IPS DF 6.9 (cell line): ENCODE data around the gene ZCCHC7.
A peak's percentile ranks its signal among the peaks of the same experiment; 100 is the strongest.

Experiments
- DNase-seq: peaks from one replicate; pipeline ENCODE4 v3.0.0-alpha.2; 2013; ENCODE audit warnings: low read depth, low spot score
- H3K27ac ChIP-seq: one replicate; pipeline ENCODE4 v1.5.1; 2013; ENCODE audit warnings: low read length, control low read depth
- H3K27me3 ChIP-seq: 2 replicates; pipeline ENCODE4 v1.6.1; 2013; ENCODE audit warnings: mild to moderate bottlenecking, low read length; ENCODE audit not compliant: control insufficient read depth, insufficient read depth
- H3K36me3 ChIP-seq: 2 replicates; pipeline ENCODE4 v1.6.1; 2013; ENCODE audit warnings: low read length; ENCODE audit not compliant: control insufficient read depth, insufficient read depth
- H3K4me1 ChIP-seq: 2 replicates; pipeline ENCODE4 v1.6.1; 2013; ENCODE audit warnings: low read length; ENCODE audit not compliant: control insufficient read depth, insufficient read depth
- H3K4me3 ChIP-seq: 2 replicates; pipeline ENCODE4 v1.5.1; 2013; ENCODE audit warnings: mild to moderate bottlenecking, low read length
- H3K9me3 ChIP-seq: 2 replicates; pipeline ENCODE4 v1.6.1; 2013; ENCODE audit warnings: low read length, inconsistent platforms; ENCODE audit not compliant: control insufficient read depth, insufficient read depth
- WGBS: extraction: QIAGEN DNeasy Blood & Tissue Kit; methylation state at CpG from one replicate; pipeline ENCODE4 v1.1.7; 2013; ENCODE audit warnings: mixed read lengths, missing lambda C conversion rate; ENCODE audit not compliant: insufficient read length, insufficient coverage; 5-methylcytosine and 5-hydroxymethylcytosine counted together

ZCCHC7 gene

GRCh38 chr9:37348917-37349316, 228.5 kb downstream of the ZCCHC7 start:
- WGBS: no CpG with 5 or more reads among the region's 3 CpGs
- no peaks in the 10 kb centered on the region for H3K36me3 ChIP-seq

GRCh38 chr9:37350486-37351190, 230.3 kb downstream of the ZCCHC7 start:
- Histone ChIP-seq H3K27me3 (no peaks in the 10 kb centered on the region), H3K27ac (no peak overlapping the region), H3K9me3 (no peaks in the 10 kb centered on the region), H3K36me3 (no peaks in the 10 kb centered on the region), H3K4me1 (no peaks in the 10 kb centered on the region), H3K4me3 (no peak overlapping the region)
- WGBS: no CpG with 5 or more reads among the region's 2 CpGs
- no peak for DNase-seq

More at GRCh38 chr9:37348917-37349316, 228.5 kb downstream of the ZCCHC7 start:
- Histone ChIP-seq H3K9me3 (no peaks in the 10 kb centered on the region), H3K4me3 (no peak overlapping the region), H3K27ac (no peak overlapping the region), H3K27me3 (no peaks in the 10 kb centered on the region), H3K4me1 (no peaks in the 10 kb centered on the region)
- no peak for DNase-seq

- H3K9me3 ChIP-seq: no peaks in the 10 kb centered on the region
- no peaks in the 10 kb centered on the region for H3K27me3 ChIP-seq
- H3K4me3 ChIP-seq: no peak overlapping the region
- no peaks in the 10 kb centered on the region for H3K4me1 ChIP-seq
- no peak overlapping the region for H3K27ac ChIP-seq
- no CpG with 5 or more reads among the region's 2 CpGs for WGBS
- no peaks in the 10 kb centered on the region for H3K36me3 ChIP-seq
- no peak for DNase-seq
Observed at GRCh38 chr9:37353791-37354190, 233.4 kb downstream of the ZCCHC7 start.

- Histone ChIP-seq H3K4me3 (no peak overlapping the region), H3K36me3 (no peaks in the 10 kb centered on the region), H3K27me3 (no peaks in the 10 kb centered on the region), H3K4me1 (no peaks in the 10 kb centered on the region), H3K9me3 (no peaks in the 10 kb centered on the region), H3K27ac (no peak overlapping the region)
- DNase-seq: no peak
- WGBS: no CpG with 5 or more reads among the region's 4 CpGs
Observed at GRCh38 chr9:37362430-37362829, 242.1 kb downstream of the ZCCHC7 start.

- Histone ChIP-seq H3K9me3 (no peaks in the 10 kb centered on the region), H3K4me1 (no peaks in the 10 kb centered on the region), H3K4me3 (no peak overlapping the region), H3K36me3 (no peaks in the 10 kb centered on the region), H3K27me3 (no peaks in the 10 kb centered on the region), H3K27ac (no peak overlapping the region)
- no CpG with 5 or more reads among the region's 4 CpGs for WGBS
- no peak for DNase-seq
Observed at GRCh38 chr9:37363124-37363523, 242.8 kb downstream of the ZCCHC7 start.

- H3K9me3 ChIP-seq: no peaks in the 10 kb centered on the region
- DNase-seq: no peak
- no peaks in the 10 kb centered on the region for H3K36me3 ChIP-seq
- no CpG with 5 or more reads among the region's 4 CpGs for WGBS
- H3K27ac ChIP-seq: no peak overlapping the region
- H3K4me3 ChIP-seq: no peak overlapping the region
- no peaks in the 10 kb centered on the region for H3K4me1 ChIP-seq
- no peaks in the 10 kb centered on the region for H3K27me3 ChIP-seq
Observed at GRCh38 chr9:37364136-37364535, 243.8 kb downstream of the ZCCHC7 start.

GRCh38 chr9:37364751-37365360, 244.5 kb downstream of the ZCCHC7 start:
- WGBS: no CpG with 5 or more reads among the region's 4 CpGs
- Histone ChIP-seq H3K27me3 (no peaks in the 10 kb centered on the region), H3K27ac (no peak overlapping the region), H3K9me3 (no peaks in the 10 kb centered on the region), H3K36me3 (no peaks in the 10 kb centered on the region), H3K4me3 (no peak overlapping the region), H3K4me1 (no peaks in the 10 kb centered on the region)
- DNase-seq: peak; percentile 11

- Histone ChIP-seq H3K9me3 (no peaks in the 10 kb centered on the region), H3K27ac (no peak overlapping the region), H3K27me3 (no peaks in the 10 kb centered on the region), H3K4me3 (no peak overlapping the region), H3K36me3 (no peaks in the 10 kb centered on the region), H3K4me1 (no peaks in the 10 kb centered on the region)
- WGBS: no CpG with 5 or more reads among the region's 5 CpGs
- DNase-seq: no peak
Observed at GRCh38 chr9:37369671-37370070, 249.3 kb downstream of the ZCCHC7 start.

GRCh38 chr9:37370282-37370681, 249.9 kb downstream of the ZCCHC7 start:
- H3K4me1 ChIP-seq: no peaks in the 10 kb centered on the region
- no peak overlapping the region for H3K27ac ChIP-seq
- no peaks in the 10 kb centered on the region for H3K36me3 ChIP-seq
- no peak overlapping the region for H3K4me3 ChIP-seq
- no peaks in the 10 kb centered on the region for H3K27me3 ChIP-seq
- no peak for DNase-seq
- WGBS: no CpG with 5 or more reads among the region's 6 CpGs
- H3K9me3 ChIP-seq: no peaks in the 10 kb centered on the region

GRCh38 chr9:37370968-37371563, 250.7 kb downstream of the ZCCHC7 start:
- WGBS: no CpG with 5 or more reads among the region's 5 CpGs
- Histone ChIP-seq H3K4me3 (no peak overlapping the region), H3K36me3 (no peaks in the 10 kb centered on the region), H3K4me1 (no peaks in the 10 kb centered on the region), H3K27ac (no peak overlapping the region), H3K9me3 (no peaks in the 10 kb centered on the region), H3K27me3 (no peaks in the 10 kb centered on the region)
- no peak for DNase-seq
